Cerebellar cortex (tissue), 1 donor: ENCODE results near the gene PKDREJ.
"Not testable (repeated sequence)": the region's sequence is repeated elsewhere in the genome, so short reads cannot be mapped to it uniquely, and the experiment has no call there.

Experiments used
- DNase-seq: peaks from one replicate; pipeline ENCODE4 v3.0.0-alpha.2; 2015; ENCODE audit warnings: low spot score

The PKDREJ gene

GRCh38 chr22:46263216-46263590 is at the start of gene PKDREJ:
Gene PKDREJ, minus strand, starts transcription at chr22:46263343. Its CDS starts 21 bp downstream, at chr22:46263322.
- no peak for DNase-seq

DNA sequence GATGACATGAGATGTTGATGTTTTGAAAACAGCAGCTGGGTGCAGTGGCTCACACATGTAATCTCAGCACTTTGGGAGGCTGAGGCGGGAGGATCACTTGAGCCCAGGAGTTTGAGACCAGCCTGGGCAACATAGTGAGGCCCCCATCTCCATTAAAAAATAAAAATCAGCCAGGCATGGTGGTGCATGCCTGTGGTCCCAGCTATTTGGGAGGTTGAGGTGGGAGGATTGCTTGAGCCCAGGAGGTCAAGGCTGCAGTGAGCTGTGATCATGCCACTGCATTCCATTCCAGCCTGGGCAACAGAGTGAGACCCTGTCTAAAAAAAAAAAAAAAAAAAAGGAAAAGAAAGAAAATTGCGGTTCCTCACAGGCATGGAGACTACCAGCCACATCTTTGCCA is 49.7 kb upstream of the PKDREJ start:
- not testable (repeated sequence) for DNase-seq

GRCh38 chr22:46312056-46312455 is 48.9 kb upstream of the PKDREJ start:
- DNase-seq = no peak

- no peak for DNase-seq
Measured at GRCh38 chr22:46309526-46310085, 46.5 kb upstream of the PKDREJ start.

- DNase-seq = no peak
Measured at GRCh38 chr22:46308283-46308988, 45.3 kb upstream of the PKDREJ start.

DNA sequence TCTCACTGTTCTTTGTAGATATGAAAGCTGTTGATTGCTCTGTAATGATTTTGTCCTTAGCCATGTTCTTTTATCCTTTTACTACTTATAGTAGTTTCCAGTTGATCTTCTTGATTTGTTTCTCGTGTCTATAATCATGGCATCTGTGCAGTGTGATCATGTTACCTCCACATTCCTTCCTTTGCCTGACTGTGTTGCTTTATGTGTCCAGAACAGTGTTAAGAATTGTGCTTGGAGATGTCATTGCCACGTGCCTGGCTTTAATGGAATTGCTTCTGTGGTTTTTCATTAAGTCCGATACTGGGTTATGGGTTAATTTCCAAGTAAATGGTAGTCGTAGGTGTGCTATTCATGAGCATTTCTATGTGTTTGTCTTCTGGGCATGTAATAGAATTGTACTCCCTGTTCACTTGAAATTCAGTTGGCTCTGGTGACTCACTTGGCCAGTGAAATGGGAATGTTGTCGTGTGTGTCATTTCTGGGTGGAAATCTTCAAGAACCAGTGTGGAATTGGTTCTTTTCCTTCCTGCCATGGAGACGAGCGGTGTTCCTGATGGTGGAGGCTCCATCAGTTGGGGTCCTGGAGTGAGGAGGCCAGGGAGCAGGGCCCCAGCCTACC is 40.3 kb upstream of the PKDREJ start:
- DNase-seq = no peak

DNA sequence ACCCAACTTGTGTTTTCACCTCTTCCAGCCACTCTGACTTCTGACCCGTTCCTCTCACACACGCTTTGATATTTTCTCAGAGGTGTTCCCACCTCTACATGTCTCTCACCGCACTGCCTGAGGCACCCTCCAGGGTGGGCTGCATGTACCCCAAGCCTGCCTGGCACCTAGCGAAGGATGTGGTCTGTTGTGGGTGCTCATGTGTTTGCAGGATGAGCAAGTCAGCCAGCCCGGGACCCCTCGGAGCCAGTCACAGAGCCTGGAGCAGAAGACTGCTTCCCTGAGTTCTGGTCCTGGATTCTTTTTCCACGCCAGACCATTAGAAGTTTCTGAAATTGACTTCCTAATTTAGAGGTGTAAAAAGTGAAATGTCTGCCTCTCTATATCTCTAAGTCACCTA is 37.3 kb upstream of the PKDREJ start:
- no peak for DNase-seq

GRCh38 chr22:46299101-46299500 is 36.0 kb upstream of the PKDREJ start:
- DNase-seq = no peak

- no peak for DNase-seq
Measured at GRCh38 chr22:46297151-46297812, 34.1 kb upstream of the PKDREJ start.

DNA sequence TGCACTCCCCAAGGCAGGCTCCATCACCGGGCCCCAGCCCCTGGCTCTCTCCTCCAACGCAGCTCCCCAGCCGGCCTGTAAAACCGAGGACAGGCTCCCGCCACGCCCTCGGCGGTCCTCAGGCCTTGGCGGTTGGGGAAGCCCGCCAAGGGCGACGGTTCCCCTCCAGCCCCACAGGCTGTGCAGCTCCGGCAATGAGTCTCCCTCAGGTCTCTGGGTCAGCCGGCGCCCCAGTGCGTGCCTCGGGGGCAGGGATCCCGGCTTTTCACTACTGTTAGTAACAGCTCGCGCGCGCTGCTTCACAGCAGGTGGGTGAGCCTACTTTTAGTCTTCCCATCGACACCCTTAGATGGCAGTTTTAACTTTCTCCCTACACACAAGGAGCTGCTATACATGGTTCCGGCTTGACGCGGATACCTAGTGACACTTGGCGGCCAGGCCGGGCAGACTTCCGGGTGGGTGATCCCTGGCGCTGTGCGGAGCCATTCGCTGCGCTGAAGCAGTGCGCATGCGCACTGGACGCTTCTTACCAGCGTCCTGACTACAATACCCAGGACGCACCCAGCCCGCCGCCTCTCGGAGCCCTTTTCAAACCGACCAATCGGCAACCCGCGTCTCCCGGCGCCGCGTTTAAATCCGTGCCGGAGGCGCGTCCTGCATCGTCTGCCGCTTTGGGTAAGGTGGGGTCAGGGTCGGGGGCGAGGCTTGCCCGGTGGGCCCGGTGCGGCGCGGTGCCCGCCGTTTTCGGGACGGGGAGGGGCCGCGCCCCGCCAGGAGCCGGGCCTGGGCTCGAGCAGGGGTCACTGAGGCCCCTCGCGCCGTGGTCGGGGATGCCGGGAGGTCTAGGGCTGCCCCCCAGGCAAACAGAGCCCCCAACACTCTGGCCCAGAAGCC is 33.4 kb upstream of the PKDREJ start, which contains the start of gene GTSE1:
TSS of gene GTSE1 (plus strand) at position 614 of the 894 bp plus-strand sequence. CDS start 531 bp downstream, outside the sequence.
- peak; percentile 98 for DNase-seq

- DNase-seq = no peak
Measured at GRCh38 chr22:46295277-46295971, 32.3 kb upstream of the PKDREJ start.

DNA sequence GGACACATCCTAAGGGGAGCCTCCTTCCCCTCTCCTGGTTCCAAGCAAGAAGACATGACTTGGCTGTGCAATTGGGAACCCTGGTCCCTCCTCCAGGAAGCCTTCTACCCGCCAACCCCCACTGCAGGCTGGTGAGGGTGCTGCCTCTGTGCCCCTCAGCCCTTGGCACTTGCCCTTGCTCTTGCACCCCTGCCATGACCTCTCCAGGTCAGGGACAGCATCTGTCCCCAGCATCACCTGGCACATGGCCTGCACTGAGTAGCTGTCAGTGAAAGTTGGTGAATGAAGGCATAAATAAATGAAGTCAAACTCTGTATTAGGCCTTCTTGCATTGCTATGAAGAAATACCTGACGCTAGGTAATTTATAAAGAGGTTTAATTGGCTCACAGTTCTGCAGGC is 31.6 kb upstream of the PKDREJ start:
- no peak for DNase-seq

GRCh38 chr22:46293577-46294260 is 30.6 kb upstream of the PKDREJ start:
- no peak for DNase-seq

- no peak for DNase-seq
Measured at GRCh38 chr22:46292732-46293131, 29.6 kb upstream of the PKDREJ start.

- DNase-seq = no peak
Measured at GRCh38 chr22:46292173-46292572, 29.0 kb upstream of the PKDREJ start.

GRCh38 chr22:46290843-46291785 is 28.0 kb upstream of the PKDREJ start:
- no peak for DNase-seq

- no peak for DNase-seq
Measured at GRCh38 chr22:46290121-46290842, 27.1 kb upstream of the PKDREJ start.

DNA sequence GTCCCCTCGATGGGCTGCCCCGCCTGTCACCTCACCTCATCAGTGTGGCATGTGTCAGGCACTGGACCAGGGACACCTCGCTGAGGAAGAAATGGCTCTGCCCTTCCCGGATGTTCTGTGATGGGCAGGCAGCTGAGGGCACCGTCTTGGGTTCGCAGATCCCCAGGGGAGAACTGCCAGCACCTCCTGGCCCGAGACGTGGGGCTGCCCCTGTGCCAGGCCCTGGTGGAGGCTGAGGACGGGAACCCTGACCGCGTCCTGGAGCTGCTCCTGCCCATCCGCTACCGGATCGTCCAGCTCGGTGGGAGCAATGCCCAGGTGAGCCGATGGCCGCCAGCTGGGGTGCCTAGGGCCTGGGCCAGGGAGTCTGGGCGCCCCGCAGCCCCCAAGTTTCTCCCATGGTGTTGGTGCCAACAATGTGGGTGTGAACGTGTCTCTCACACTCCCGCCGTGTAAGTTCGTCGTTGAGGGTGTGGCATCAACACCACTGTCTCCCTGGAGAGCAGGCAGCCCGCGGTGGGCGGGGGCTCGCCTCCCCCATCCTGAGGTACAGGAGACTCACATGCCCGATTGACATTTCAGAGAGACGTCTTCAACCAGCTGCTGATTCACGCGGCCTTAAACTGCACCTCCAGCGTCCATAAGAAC is 26.2 kb upstream of the PKDREJ start:
- DNase-seq = no peak
